HAP-1 (cell line): Measurements from ENCODE around the gene TMEM174.

Source experiments
- DNase-seq, 2 experiments: peaks; one replicate each; pipeline ENCODE4 v3.0.0-alpha.2; 2016 to 2020; ENCODE audit warnings: low spot score in 2 of 2
- H3K27me3 ChIP-seq: fragments of 250-450 bp; sonication (Bioruptor Pico); 2 replicates; pipeline ENCODE4 v1.5.1; 2020; ENCODE audit warnings: low read depth, mild to moderate bottlenecking, moderate library complexity
- H3K36me3 ChIP-seq: fragments of 250-450 bp; sonication (Bioruptor Pico); replicated peaks from 2 replicates; pipeline ENCODE4 v1.5.1; 2020; ENCODE audit warnings: mild to moderate bottlenecking
- H3K4me1 ChIP-seq: fragments of 250-450 bp; sonication (Bioruptor Pico); 2 replicates; pipeline ENCODE4 v1.5.1; 2020; ENCODE audit warnings: mild to moderate bottlenecking
- H3K4me3 ChIP-seq: fragments of 250-450 bp; sonication (Bioruptor Pico); 2 replicates; pipeline ENCODE4 v1.5.1; 2020; ENCODE audit warnings: mild to moderate bottlenecking, moderate library complexity
- H3K9me3 ChIP-seq: fragments of 250-450 bp; sonication (Bioruptor Pico); 2 replicates; pipeline ENCODE4 v1.5.1; 2020; ENCODE audit warnings: mild to moderate bottlenecking, moderate library complexity
- in situ Hi-C: fragments of 300-500 bp; cut with MboI; formaldehyde crosslinking; loops from 3 replicates; pipeline ENCODE4 v1.14.3; 2020; ENCODE audit warnings: low sequenced_read_pairs, inconsistent platforms, mixed read lengths

TMEM174 gene

GRCh38 chr5:73140801-73141200 lies 32.2 kb upstream of the TMEM174 start:
- no peak for DNase-seq
- no peaks in the 10 kb centered on the region for H3K9me3 ChIP-seq
- in situ Hi-C loops, result no loop called here
- no peaks in the 10 kb centered on the region for H3K36me3 ChIP-seq
- H3K27me3 ChIP-seq, result no peaks in the 10 kb centered on the region
- no peak overlapping the region for H3K4me3 ChIP-seq
- H3K4me1 ChIP-seq, result no peaks in the 10 kb centered on the region

GRCh38 chr5:73142035-73142434 lies 31.0 kb upstream of the TMEM174 start:
- no peaks in the 10 kb centered on the region for H3K4me1 ChIP-seq
- DNase-seq, result no peak
- in situ Hi-C loops, result no loop called here
- no peak overlapping the region for H3K4me3 ChIP-seq
- no peaks in the 10 kb centered on the region for H3K36me3 ChIP-seq
- no peaks in the 10 kb centered on the region for H3K9me3 ChIP-seq
- no peaks in the 10 kb centered on the region; the same call in 1 of the 2 replicates for H3K27me3 ChIP-seq

- no peaks in the 10 kb centered on the region for H3K4me1 ChIP-seq
- no peaks in the 10 kb centered on the region for H3K36me3 ChIP-seq
- no peaks in the 10 kb centered on the region for H3K9me3 ChIP-seq
- no peak for DNase-seq
- H3K4me3 ChIP-seq, result no peak overlapping the region
- in situ Hi-C loops, result no loop called here
- H3K27me3 ChIP-seq, result no peaks in the 10 kb centered on the region; the same call in 1 of the 2 replicates
Observed at GRCh38 chr5:73143716-73144115, 29.3 kb upstream of the TMEM174 start.

- Histone ChIP-seq H3K9me3 (no peaks in the 10 kb centered on the region), H3K36me3 (no peaks in the 10 kb centered on the region), H3K4me1 (no peaks in the 10 kb centered on the region), H3K4me3 (no peak overlapping the region), H3K27me3 (peaks cover 3% of the 10 kb centered on the region; the same call in 1 of the 2 replicates)
- in situ Hi-C loops, result no loop called here
- no peak for DNase-seq
Observed at GRCh38 chr5:73149540-73149939, 23.5 kb upstream of the TMEM174 start.

- no peaks in the 10 kb centered on the region for H3K4me1 ChIP-seq
- H3K27me3 ChIP-seq, result peaks cover 3% of the 10 kb centered on the region; the same call in 1 of the 2 replicates
- no peaks in the 10 kb centered on the region for H3K36me3 ChIP-seq
- in situ Hi-C loops, result no loop called here
- H3K4me3 ChIP-seq, result no peak overlapping the region
- no peak for DNase-seq
- H3K9me3 ChIP-seq, result no peaks in the 10 kb centered on the region
Observed at GRCh38 chr5:73150876-73151275, 22.1 kb upstream of the TMEM174 start.

GRCh38 chr5:73151766-73152410 lies 21.1 kb upstream of the TMEM174 start:
- in situ Hi-C loops, result no loop called here
- no peak for DNase-seq
- Histone ChIP-seq H3K4me3 (no peak overlapping the region), H3K27me3 (peaks cover 3% of the 10 kb centered on the region; the same call in 1 of the 2 replicates), H3K9me3 (no peaks in the 10 kb centered on the region), H3K4me1 (no peaks in the 10 kb centered on the region), H3K36me3 (no peaks in the 10 kb centered on the region)

GRCh38 chr5:73152411-73153388 lies 20.3 kb upstream of the TMEM174 start:
- no peaks in the 10 kb centered on the region for H3K4me1 ChIP-seq
- H3K27me3 ChIP-seq, result 0 out of 2 replicates have a peak, but pooled peaks cover 3% of the 10 kb centered on the region
- DNase-seq, result no peak
- in situ Hi-C loops, result no loop called here
- no peaks in the 10 kb centered on the region for H3K36me3 ChIP-seq
- H3K4me3 ChIP-seq, result no peak overlapping the region
- H3K9me3 ChIP-seq, result no peaks in the 10 kb centered on the region

- in situ Hi-C loops, result no loop called here
- H3K36me3 ChIP-seq, result no peaks in the 10 kb centered on the region
- H3K27me3 ChIP-seq, result 0 out of 2 replicates have a peak, but pooled peaks cover 3% of the 10 kb centered on the region
- H3K9me3 ChIP-seq, result no peaks in the 10 kb centered on the region
- DNase-seq, result no peak
- H3K4me3 ChIP-seq, result no peak overlapping the region
- no peaks in the 10 kb centered on the region for H3K4me1 ChIP-seq
Observed at GRCh38 chr5:73153513-73153912, 19.5 kb upstream of the TMEM174 start.

GRCh38 chr5:73154208-73155006 lies 18.6 kb upstream of the TMEM174 start:
- H3K4me3 ChIP-seq, result no peak overlapping the region
- no peaks in the 10 kb centered on the region for H3K9me3 ChIP-seq
- in situ Hi-C loops, result no loop called here
- H3K36me3 ChIP-seq, result no peaks in the 10 kb centered on the region
- no peaks in the 10 kb centered on the region for H3K4me1 ChIP-seq
- DNase-seq, result no peak
- 0 out of 2 replicates have a peak, but pooled peaks cover 3% of the 10 kb centered on the region for H3K27me3 ChIP-seq

GRCh38 chr5:73155271-73156222 lies 17.4 kb upstream of the TMEM174 start:
- no peak overlapping the region for H3K4me3 ChIP-seq
- no peaks in the 10 kb centered on the region for H3K9me3 ChIP-seq
- no peaks in the 10 kb centered on the region for H3K4me1 ChIP-seq
- DNase-seq, result no peak
- H3K36me3 ChIP-seq, result no peaks in the 10 kb centered on the region
- in situ Hi-C loops, result no loop called here
- no peaks in the 10 kb centered on the region for H3K27me3 ChIP-seq

- in situ Hi-C loops, result no loop called here
- Histone ChIP-seq H3K4me3 (no peak overlapping the region), H3K9me3 (no peaks in the 10 kb centered on the region), H3K4me1 (no peaks in the 10 kb centered on the region), H3K27me3 (no peaks in the 10 kb centered on the region), H3K36me3 (no peaks in the 10 kb centered on the region)
- no peak for DNase-seq
Observed at GRCh38 chr5:73157414-73158303, 15.3 kb upstream of the TMEM174 start.

GRCh38 chr5:73158313-73158712 lies 14.7 kb upstream of the TMEM174 start:
- Histone ChIP-seq H3K4me1 (no peaks in the 10 kb centered on the region), H3K27me3 (no peaks in the 10 kb centered on the region), H3K9me3 (no peaks in the 10 kb centered on the region), H3K4me3 (no peak overlapping the region), H3K36me3 (no peaks in the 10 kb centered on the region)
- in situ Hi-C loops, result no loop called here
- DNase-seq, result no peak
